HG03196 (cell line): ENCODE results near the gene CDR2L.
A peak's percentile ranks its signal among the peaks of the same experiment; 100 is the strongest.
"Not testable (repeated sequence)": the region's sequence is repeated elsewhere in the genome, so short reads cannot be mapped to it uniquely, and the experiment has no call there.

Source experiments
- ATAC-seq: cut with Tn5 transposase; IDR thresholded peaks from one replicate; pipeline ENCODE4 v1.9.1; 2021; ENCODE audit not compliant: unreplicated experiment

Gene CDR2L

GRCh38 chr17:75009139-75009724 is 21.8 kb downstream of the CDR2L start:
- no peak for ATAC-seq

- no peak for ATAC-seq
These were observed 23.4 kb downstream of the CDR2L start for GRCh38 chr17:75010683-75011400.

- peak; percentile 2 for ATAC-seq
These were observed 24.1 kb downstream of the CDR2L start for GRCh38 chr17:75011401-75012095.

GRCh38 chr17:75012096-75012345 is 24.6 kb downstream of the CDR2L start:
- ATAC-seq, result no peak

GRCh38 chr17:75012346-75013091 is 25.1 kb downstream of the CDR2L start, which contains the start of gene MRPL58:
TSS of gene MRPL58 (plus strand) at chr17:75012670. CDS start at chr17:75012687, 17 bp downstream.
- ATAC-seq, result peak; percentile 86

GRCh38 chr17:75013092-75013559 is 25.7 kb downstream of the CDR2L start:
- ATAC-seq, result no peak

- ATAC-seq, result no peak
These were observed 31.7 kb downstream of the CDR2L start for GRCh38 chr17:75019146-75019545.

GRCh38 chr17:75019710-75020109 is 32.3 kb downstream of the CDR2L start:
- ATAC-seq, result no peak

GRCh38 chr17:75020331-75021110 is 33.1 kb downstream of the CDR2L start:
- no peak for ATAC-seq

GRCh38 chr17:75024686-75025397 is 37.4 kb downstream of the CDR2L start:
- no peak for ATAC-seq

GRCh38 chr17:75025398-75025734 is 37.9 kb downstream of the CDR2L start:
- not testable (repeated sequence) for ATAC-seq

- ATAC-seq, result not testable (repeated sequence)
These were observed 39.2 kb downstream of the CDR2L start for GRCh38 chr17:75026650-75027049.

GRCh38 chr17:75030161-75030560 is 42.7 kb downstream of the CDR2L start:
- ATAC-seq, result no peak

- no peak for ATAC-seq
These were observed 44.7 kb downstream of the CDR2L start for GRCh38 chr17:75031972-75032719.

GRCh38 chr17:75032720-75033280 is 45.4 kb downstream of the CDR2L start:
- ATAC-seq, result no peak

- peak; percentile 56 for ATAC-seq
These were observed 46.2 kb downstream of the CDR2L start for GRCh38 chr17:75033346-75034235.

GRCh38 chr17:75034236-75034908 is 46.9 kb downstream of the CDR2L start:
- peak; percentile 49 for ATAC-seq
